HepG2 (cell line): ENCODE measurements around the gene BBOX1. TPM values are rescaled to one million over a fixed set of nuclear protein-coding genes. Genes with fewer than 3 reads are reported as not detected.

Source experiments
- ATAC-seq: fragments of 200-7000 bp; cut with Tn5 transposase; 3 replicates; pipeline ENCODE4 v1.9.1; 2020; ENCODE audit warnings: mild to moderate bottlenecking, moderate library complexity
- BruUV-seq: library from RNA; stranded (reverse); fragments of 400-500 nt; replicated peaks from 2 replicates; lab custom pipeline; 2021; lab: Mats Ljungman, UMichigan
- CTCF ChIA-PET: fragments of 300-600 bp; formaldehyde crosslinking; extraction: SDS; loops from one replicate; lab custom pipeline; 2021; ENCODE audit warnings: low total read pairs, inconsistent platforms, low intra/inter-chr PET ratio; lab: Yijun Ruan, JAX
- POLR2A ChIA-PET: fragments of 350-600 bp; sonication (Branson Sonifier 250); formaldehyde crosslinking; loops from one replicate; lab custom pipeline; 2020; ENCODE audit warnings: antibody characterized with exemption, inconsistent platforms; lab: Yijun Ruan, JAX
- DNase-seq: peaks from one replicate; pipeline ENCODE4 v3.0.0-alpha.2; 2015; ENCODE audit warnings: low spot score
- FAIRE-seq: peaks from 3 replicates; lab custom pipeline; 2011; peaks lifted over from hg19 to GRCh38; lab: Jason Lieb, UNC
- H2AFZ ChIP-seq: one replicate; pipeline ENCODE4 v1.6.1; 2011; ENCODE audit warnings: low read length, inconsistent platforms
- H3K27ac ChIP-seq: fragments of 300-600 bp; 3 replicates; pipeline ENCODE4 v1.8.0; 2011; ENCODE audit warnings: mixed run types, mild to moderate bottlenecking, mixed read lengths, low read length, inconsistent platforms; ENCODE audit not compliant: insufficient read depth; ENCODE audit errors: extremely low read length
- H3K27me3 ChIP-seq, 2 experiments: fragments of 200-600 bp in 1 of 2; 2 replicates in 1 of 2; 3 replicates in 1 of 2; pipeline versions ENCODE4 v1.6.0 to v1.8.0; 2011; ENCODE audit warnings: low read length in 2 of 2, mild to moderate bottlenecking in 2 of 2, moderate library complexity in 2 of 2, inconsistent platforms in 1 of 2; ENCODE audit not compliant: insufficient read depth in 2 of 2, control insufficient read depth in 1 of 2
- H3K36me3 ChIP-seq, 2 experiments: fragments of 200-600 bp in 1 of 2; replicated peaks in 1 of 2; 2 replicates in 1 of 2; 3 replicates in 1 of 2; pipeline versions ENCODE4 v1.5.1 to v1.8.0; 2011; ENCODE audit warnings: low read length in 2 of 2, inconsistent platforms in 1 of 2; ENCODE audit not compliant: insufficient read depth in 2 of 2, control insufficient read depth in 1 of 2
- H3K4me1 ChIP-seq: 2 replicates; pipeline ENCODE4 v1.5.1; 2012; ENCODE audit warnings: low read length, inconsistent platforms; ENCODE audit not compliant: insufficient read depth
- H3K4me2 ChIP-seq: 2 replicates; pipeline ENCODE4 v1.6.0; 2011; ENCODE audit warnings: low read depth, low read length, inconsistent platforms
- H3K4me3 ChIP-seq, 3 experiments: fragments of 200-600 bp in 1 of 3; sonication (generic), shearing (Covaris generic) in 1 of 3; replicated peaks in 1 of 3; 2 replicates each; pipeline ENCODE4 v1.5.1; 2011 to 2016; ENCODE audit warnings: low read length in 3 of 3, inconsistent platforms in 2 of 3, low read depth in 2 of 3, mild to moderate bottlenecking in 2 of 3, control low read depth in 1 of 3, mixed read lengths in 1 of 3; ENCODE audit not compliant: insufficient read depth in 1 of 3
- H3K79me2 ChIP-seq: one replicate; pipeline ENCODE4 v1.6.1; 2011; ENCODE audit warnings: low read length, inconsistent platforms; ENCODE audit not compliant: insufficient read depth
- H3K9ac ChIP-seq: 2 replicates; pipeline ENCODE4 v1.6.0; 2011; ENCODE audit warnings: mild to moderate bottlenecking, low read depth, low read length, inconsistent platforms; ENCODE audit not compliant: insufficient read depth
- H3K9me3 ChIP-seq: 2 replicates; pipeline ENCODE4 v1.5.1; 2012; ENCODE audit warnings: mild to moderate bottlenecking, low read length
- H4K20me1 ChIP-seq: 2 replicates; pipeline ENCODE4 v1.6.0; 2011; ENCODE audit warnings: inconsistent platforms, mild to moderate bottlenecking, low read length, moderate library complexity; ENCODE audit not compliant: insufficient read depth
- AHR ChIP-seq: IDR thresholded peaks from 2 replicates; pipeline ENCODE4 v1.6.1; 2018; ENCODE audit warnings: missing genetic modification reagents, missing compliant biosample characterization
- CBX2 ChIP-seq, 2 experiments: fragments of 200-600 bp in 1 of 2; sonication (generic); formaldehyde crosslinking in 1 of 2; IDR thresholded peaks; 2 replicates each; pipeline versions ENCODE4 v1.7.0 to v1.8.1; 2018 to 2022; ENCODE audit warnings: low read depth in 2 of 2, low read length in 1 of 2, mild to moderate bottlenecking in 1 of 2, missing genetic modification reagents in 1 of 2
- TAF1 ChIP-seq: sonication (generic); formaldehyde crosslinking; IDR thresholded peaks from 2 replicates; pipeline ENCODE4 v1.4.0; 2020; ENCODE audit warnings: missing genetic modification reagents
- TAF15 ChIP-seq: fragments of 200-400 bp; formaldehyde crosslinking; IDR thresholded peaks from one replicate; pipeline ENCODE4 v1.6.1; 2018; ENCODE audit warnings: mild to moderate bottlenecking, low read depth, low read length; ENCODE audit not compliant: poor library complexity, severe bottlenecking
- XBP1 ChIP-seq: sonication (generic); formaldehyde crosslinking; IDR thresholded peaks from 2 replicates; pipeline ENCODE4 v1.5.0; 2020; ENCODE audit warnings: missing genetic modification reagents
- ZFP62 ChIP-seq: sonication (generic); formaldehyde crosslinking; IDR thresholded peaks from 2 replicates; pipeline ENCODE4 v1.4.0; 2020; ENCODE audit warnings: missing genetic modification reagents
- ZFY ChIP-seq: sonication (generic); formaldehyde crosslinking; IDR thresholded peaks from 2 replicates; pipeline ENCODE4 v1.4.0; 2020; ENCODE audit warnings: missing genetic modification reagents
- ZNF292 ChIP-seq: sonication (generic); formaldehyde crosslinking; IDR thresholded peaks from 2 replicates; pipeline ENCODE4 v1.8.1; 2022; ENCODE audit warnings: mild to moderate bottlenecking, low read depth, missing genetic modification reagents, borderline replicate concordance
- ZNF619 ChIP-seq: sonication (generic); formaldehyde crosslinking; IDR thresholded peaks from 2 replicates; pipeline ENCODE4 v1.4.0; 2020; ENCODE audit warnings: mild to moderate bottlenecking, missing genetic modification reagents
- ZNF788 ChIP-seq: sonication (generic); formaldehyde crosslinking; IDR thresholded peaks from 2 replicates; pipeline ENCODE4 v1.5.0; 2020; ENCODE audit warnings: mild to moderate bottlenecking, missing genetic modification reagents, borderline replicate concordance
- ZNF879 ChIP-seq: sonication (generic); formaldehyde crosslinking; IDR thresholded peaks from 2 replicates; pipeline ENCODE4 v1.8.1; 2023; ENCODE audit warnings: missing genetic modification reagents
- ZSCAN20 ChIP-seq: sonication (generic); formaldehyde crosslinking; IDR thresholded peaks from 2 replicates; pipeline ENCODE4 v1.4.0; 2020; ENCODE audit warnings: missing genetic modification reagents, mild to moderate bottlenecking, borderline replicate concordance
- in situ Hi-C: cut with HindIII; loops from 2 replicates; pipeline ENCODE4 v1.10.0; 2017; ENCODE audit warnings: low pct_unique_long_range_greater_than_20kb; ENCODE audit not compliant: extremely low pct_ligation_motif_present
- intact Hi-C: fragments of 100-400 bp; cut with micrococcal nuclease; formaldehyde crosslinking; loops from one replicate; pipeline ENCODE4 v1.10.0; 2022; ENCODE audit not compliant: unreplicated experiment
- polyA plus RNA-seq, 8 experiments: library from polyadenylated mRNA; depleted of rRNA in 3 of 8; stranded (reverse) in 7 of 8; unstranded in 1 of 8; fragments of >200 nt; fragmentation: Illumina TruSeq in 4 of 8; extraction: Trizol in 4 of 8; gene quantifications; 2 replicates each; pipeline versions ENCODE4 v1.2.1 to v1.2.3, GENCODE V29; 2011 to 2016; ENCODE audit warnings: low read depth in 4 of 8, missing spikeins in 1 of 8, mixed read lengths in 1 of 8; ENCODE audit not compliant: insufficient read depth in 1 of 8
- total RNA-seq, 5 experiments: library from RNA; depleted of rRNA; stranded (reverse); fragments of >200 nt; fragmentation: Illumina TruSeq; extraction: Trizol; gene quantifications; 2 replicates each; pipeline ENCODE4 v1.2.3, GENCODE V29; 2016; ENCODE audit warnings: low read depth in 1 of 5
- TF ChIP-seq, protein P1 (sequence below), 2 experiments: IDR thresholded peaks; 2 replicates each; pipeline ENCODE4 v1.6.1; 2011 to 2012; ENCODE audit warnings: low read length in 2 of 2, borderline replicate concordance in 1 of 2, low read depth in 1 of 2, mild to moderate bottlenecking in 1 of 2, moderate library complexity in 1 of 2
- TF ChIP-seq, protein P2 (sequence below): sonication (generic); formaldehyde crosslinking; IDR thresholded peaks from 2 replicates; pipeline ENCODE4 v1.5.0; 2020; ENCODE audit warnings: missing genetic modification reagents
- TF ChIP-seq, protein P3 (sequence below): sonication (generic); formaldehyde crosslinking; IDR thresholded peaks from 2 replicates; pipeline ENCODE4 v1.8.0; 2023; ENCODE audit warnings: mild to moderate bottlenecking, missing genetic modification reagents
- TF ChIP-seq, protein P4 (sequence below): sonication (generic); formaldehyde crosslinking; IDR thresholded peaks from 2 replicates; pipeline ENCODE4 v1.5.1; 2020; ENCODE audit warnings: mild to moderate bottlenecking, moderate library complexity, missing genetic modification reagents

Gene BBOX1
- total and polyA plus RNA-seq, 2 of the 13 experiments (the other 11 are each of a cell fraction or from before 2014, with no cell fraction given), result not detected

DNA sequence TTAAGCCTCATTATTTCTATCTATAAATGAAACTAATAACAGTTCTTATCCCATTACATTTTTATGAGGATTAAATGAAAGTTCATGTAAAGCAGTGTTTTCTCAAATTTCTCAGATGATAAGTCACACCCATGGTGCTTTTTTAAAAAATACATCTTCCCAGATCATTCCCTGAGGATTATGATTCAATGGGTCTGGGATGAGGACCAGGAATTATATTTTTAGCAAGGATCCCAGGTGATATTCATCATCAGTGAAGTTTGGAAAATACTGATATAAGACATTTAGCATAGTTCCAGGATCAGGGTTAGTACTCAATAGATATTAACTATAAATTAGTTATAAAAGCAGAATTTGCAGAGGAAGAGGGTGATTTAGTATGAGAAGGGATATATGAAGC lies 89.1 kb downstream of the BBOX1 start (continued):
- TF ChIP-seq, protein P1, sequence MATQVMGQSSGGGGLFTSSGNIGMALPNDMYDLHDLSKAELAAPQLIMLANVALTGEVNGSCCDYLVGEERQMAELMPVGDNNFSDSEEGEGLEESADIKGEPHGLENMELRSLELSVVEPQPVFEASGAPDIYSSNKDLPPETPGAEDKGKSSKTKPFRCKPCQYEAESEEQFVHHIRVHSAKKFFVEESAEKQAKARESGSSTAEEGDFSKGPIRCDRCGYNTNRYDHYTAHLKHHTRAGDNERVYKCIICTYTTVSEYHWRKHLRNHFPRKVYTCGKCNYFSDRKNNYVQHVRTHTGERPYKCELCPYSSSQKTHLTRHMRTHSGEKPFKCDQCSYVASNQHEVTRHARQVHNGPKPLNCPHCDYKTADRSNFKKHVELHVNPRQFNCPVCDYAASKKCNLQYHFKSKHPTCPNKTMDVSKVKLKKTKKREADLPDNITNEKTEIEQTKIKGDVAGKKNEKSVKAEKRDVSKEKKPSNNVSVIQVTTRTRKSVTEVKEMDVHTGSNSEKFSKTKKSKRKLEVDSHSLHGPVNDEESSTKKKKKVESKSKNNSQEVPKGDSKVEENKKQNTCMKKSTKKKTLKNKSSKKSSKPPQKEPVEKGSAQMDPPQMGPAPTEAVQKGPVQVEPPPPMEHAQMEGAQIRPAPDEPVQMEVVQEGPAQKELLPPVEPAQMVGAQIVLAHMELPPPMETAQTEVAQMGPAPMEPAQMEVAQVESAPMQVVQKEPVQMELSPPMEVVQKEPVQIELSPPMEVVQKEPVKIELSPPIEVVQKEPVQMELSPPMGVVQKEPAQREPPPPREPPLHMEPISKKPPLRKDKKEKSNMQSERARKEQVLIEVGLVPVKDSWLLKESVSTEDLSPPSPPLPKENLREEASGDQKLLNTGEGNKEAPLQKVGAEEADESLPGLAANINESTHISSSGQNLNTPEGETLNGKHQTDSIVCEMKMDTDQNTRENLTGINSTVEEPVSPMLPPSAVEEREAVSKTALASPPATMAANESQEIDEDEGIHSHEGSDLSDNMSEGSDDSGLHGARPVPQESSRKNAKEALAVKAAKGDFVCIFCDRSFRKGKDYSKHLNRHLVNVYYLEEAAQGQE (IDR thresholded peaks at IDR 0.05; ENCODE audit: borderline replicate concordance in 1 of 2, low read depth in 1 of 2, low read length in 2 of 2), result no peak
- TF ChIP-seq, protein P2, sequence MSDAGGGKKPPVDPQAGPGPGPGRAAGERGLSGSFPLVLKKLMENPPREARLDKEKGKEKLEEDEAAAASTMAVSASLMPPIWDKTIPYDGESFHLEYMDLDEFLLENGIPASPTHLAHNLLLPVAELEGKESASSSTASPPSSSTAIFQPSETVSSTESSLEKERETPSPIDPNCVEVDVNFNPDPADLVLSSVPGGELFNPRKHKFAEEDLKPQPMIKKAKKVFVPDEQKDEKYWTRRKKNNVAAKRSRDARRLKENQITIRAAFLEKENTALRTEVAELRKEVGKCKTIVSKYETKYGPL (CRISPR knock-in tag), result no peak
- TF ChIP-seq, protein P3, sequence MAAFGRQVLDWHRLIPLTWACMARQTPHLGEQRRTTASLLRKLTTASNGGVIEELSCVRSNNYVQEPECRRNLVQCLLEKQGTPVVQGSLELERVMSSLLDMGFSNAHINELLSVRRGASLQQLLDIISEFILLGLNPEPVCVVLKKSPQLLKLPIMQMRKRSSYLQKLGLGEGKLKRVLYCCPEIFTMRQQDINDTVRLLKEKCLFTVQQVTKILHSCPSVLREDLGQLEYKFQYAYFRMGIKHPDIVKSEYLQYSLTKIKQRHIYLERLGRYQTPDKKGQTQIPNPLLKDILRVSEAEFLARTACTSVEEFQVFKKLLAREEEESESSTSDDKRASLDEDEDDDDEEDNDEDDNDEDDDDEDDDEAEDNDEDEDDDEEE, result no peak
- TF ChIP-seq TAF15 (no peak), TAF1 (CRISPR knock-in tag) (no peak)

DNA sequence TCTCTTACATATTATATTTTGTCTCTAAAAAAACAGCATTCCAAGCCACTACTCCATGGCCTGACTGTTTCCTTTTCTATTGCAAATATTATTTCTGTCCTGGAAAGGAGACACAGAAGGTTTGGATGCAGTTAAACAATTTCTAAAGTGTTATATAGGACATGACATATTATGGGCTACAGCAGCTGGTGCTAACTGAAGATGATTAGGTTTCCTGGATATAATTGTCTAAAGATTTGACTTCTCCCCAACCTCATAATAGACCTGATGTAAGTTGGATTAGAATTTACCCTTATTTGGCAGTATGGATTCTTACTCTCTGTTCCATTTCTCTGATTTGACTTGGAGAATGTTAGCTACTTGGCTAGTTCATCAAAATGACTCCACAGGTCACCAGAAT lies 90.2 kb downstream of the BBOX1 start:
- Histone ChIP-seq H2AFZ (no peak overlapping the region), H3K9ac (no peak overlapping the region), H3K4me2 (no peak overlapping the region), H3K27ac (no peak overlapping the region), H3K79me2 (no peaks in the 10 kb centered on the region), H4K20me1 (no peaks in the 10 kb centered on the region), H3K9me3 (no peaks in the 10 kb centered on the region), H3K4me3 (no peak overlapping the region), H3K36me3 (no peaks in the 10 kb centered on the region), H3K4me1 (no peaks in the 10 kb centered on the region), H3K27me3 (no peaks in the 10 kb centered on the region)
- intact Hi-C loops, result no loop called here
- FAIRE-seq (no peak), DNase-seq (no peak), ATAC-seq (no peak)
- no TSS peak for BruUV-seq
- CTCF ChIA-PET, result no interaction called here
- in situ Hi-C loops, result no loop called here
- POLR2A ChIA-PET, result no interaction called here
- TF ChIP-seq ZFY (CRISPR knock-in tag), result no peak
- TF ChIP-seq, protein P4, sequence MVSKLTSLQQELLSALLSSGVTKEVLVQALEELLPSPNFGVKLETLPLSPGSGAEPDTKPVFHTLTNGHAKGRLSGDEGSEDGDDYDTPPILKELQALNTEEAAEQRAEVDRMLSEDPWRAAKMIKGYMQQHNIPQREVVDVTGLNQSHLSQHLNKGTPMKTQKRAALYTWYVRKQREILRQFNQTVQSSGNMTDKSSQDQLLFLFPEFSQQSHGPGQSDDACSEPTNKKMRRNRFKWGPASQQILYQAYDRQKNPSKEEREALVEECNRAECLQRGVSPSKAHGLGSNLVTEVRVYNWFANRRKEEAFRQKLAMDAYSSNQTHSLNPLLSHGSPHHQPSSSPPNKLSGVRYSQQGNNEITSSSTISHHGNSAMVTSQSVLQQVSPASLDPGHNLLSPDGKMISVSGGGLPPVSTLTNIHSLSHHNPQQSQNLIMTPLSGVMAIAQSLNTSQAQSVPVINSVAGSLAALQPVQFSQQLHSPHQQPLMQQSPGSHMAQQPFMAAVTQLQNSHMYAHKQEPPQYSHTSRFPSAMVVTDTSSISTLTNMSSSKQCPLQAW (CRISPR knock-in tag), result no peak
- no peak for TF ChIP-seq ZSCAN20
- TF ChIP-seq AHR (CRISPR knock-in tag), result no peak
- no peak for TF ChIP-seq XBP1 (CRISPR knock-in tag)
- no peak for TF ChIP-seq ZNF619 (CRISPR knock-in tag)
- no peak for TF ChIP-seq ZNF879 (CRISPR knock-in tag)
- no peak for TF ChIP-seq ZNF788 (CRISPR knock-in tag)
- no peak for TF ChIP-seq ZNF292 (CRISPR knock-in tag)
- TF ChIP-seq CBX2 (IDR thresholded peaks at IDR 0.05; ENCODE audit: low read depth, low read length), result no peak
- no peak for TF ChIP-seq CBX2 (CRISPR knock-in tag; IDR thresholded peaks at IDR 0.05; ENCODE audit: low read depth)
- TF ChIP-seq ZFP62 (CRISPR knock-in tag), result no peak
